Urinary bladder (tissue), 4 donors: ENCODE measurements around the gene NF1. TPM values are rescaled to one million over a fixed set of nuclear protein-coding genes. Genes with fewer than 3 reads are reported as not detected.
"Not testable (repeated sequence)": the region's sequence is repeated elsewhere in the genome, so short reads cannot be mapped to it uniquely, and the experiment has no call there.

ENCODE experiments used
- DNase-seq: peaks from one replicate; pipeline ENCODE4 v3.0.0-alpha.2; 2015; ENCODE audit errors: extremely low spot score
- H3K27ac ChIP-seq: one replicate; pipeline ENCODE4 v1.5.1; 2013; ENCODE audit warnings: low read depth, mild to moderate bottlenecking, moderate library complexity
- H3K36me3 ChIP-seq: one replicate; pipeline ENCODE4 v1.6.1; 2013; ENCODE audit warnings: mild to moderate bottlenecking, moderate library complexity; ENCODE audit not compliant: insufficient read depth
- H3K4me1 ChIP-seq: one replicate; pipeline ENCODE4 v1.6.1; 2013; ENCODE audit warnings: mild to moderate bottlenecking, moderate library complexity; ENCODE audit not compliant: insufficient read depth
- H3K4me3 ChIP-seq: one replicate; pipeline ENCODE4 v1.5.1; 2013; ENCODE audit warnings: low read depth, low read length
- WGBS: extraction: QIAGEN DNeasy Blood & Tissue Kit; methylation state at CpG from one replicate; pipeline ENCODE4 v1.1.7; 2013; 5-methylcytosine and 5-hydroxymethylcytosine counted together
- polyA plus RNA-seq: library from polyadenylated mRNA; stranded (reverse); fragments of 200-250 nt; gene quantifications from one replicate; pipeline ENCODE4 v1.2.3, GENCODE V29; 2013
- total RNA-seq: library from RNA; depleted of rRNA; stranded (reverse); fragments of >200 nt; gene quantifications from one replicate; pipeline ENCODE4 v1.2.3, GENCODE V29; 2014
- donor health status: healthy with polysubstance abuse.
- donor health status: healthy.

The NF1 gene
- total and polyA plus RNA-seq, 2 donors: 12.2 to 135 TPM

DNA sequence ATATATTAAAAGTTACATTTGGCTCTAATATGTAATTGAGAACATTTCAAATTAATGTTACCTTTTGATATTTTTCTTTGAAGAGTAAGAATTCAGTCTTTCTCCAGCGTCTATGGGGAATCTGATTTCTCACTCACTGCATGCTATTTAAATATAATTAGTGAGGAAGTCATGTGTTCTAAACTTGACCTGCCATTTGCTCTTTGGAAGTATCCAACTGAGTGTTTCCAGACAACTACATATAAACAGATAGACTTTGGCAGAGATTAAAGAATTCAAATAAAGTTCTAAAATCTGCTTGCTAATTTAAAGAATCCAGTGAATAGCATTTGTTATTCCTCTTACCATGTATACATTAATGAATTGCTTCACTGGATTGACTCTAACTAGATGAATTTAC, 178.7 kb downstream of the NF1 start:
- Histone ChIP-seq H3K4me1 (no peaks in the 10 kb centered on the region), H3K27ac (no peak overlapping the region), H3K36me3 (no peaks in the 10 kb centered on the region), H3K4me3 (no peak overlapping the region)
- WGBS: 49% methylated on average over 1 of the region's 1 CpG
- DNase-seq: no peak

DNA sequence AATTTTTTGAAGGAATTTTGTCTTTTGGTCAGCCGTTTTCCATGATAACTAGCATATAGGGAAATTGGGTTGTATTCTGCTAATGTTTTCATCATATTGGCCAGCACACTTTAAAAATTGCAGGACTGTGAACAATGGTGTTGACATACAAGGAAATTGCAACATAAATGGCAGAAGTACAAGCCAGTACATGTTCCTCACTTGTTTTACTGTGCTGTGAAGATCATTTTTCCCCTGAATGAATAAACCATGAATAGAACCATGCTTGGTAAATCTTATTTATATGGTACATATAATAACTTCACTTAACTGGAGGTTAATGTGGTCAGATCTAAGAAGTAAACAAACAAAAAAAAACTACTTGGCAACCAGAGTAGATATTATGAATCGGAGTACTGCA, 179.5 kb downstream of the NF1 start:
- H3K4me1 ChIP-seq: no peaks in the 10 kb centered on the region
- no peak for DNase-seq
- no peak overlapping the region for H3K4me3 ChIP-seq
- no peak overlapping the region for H3K27ac ChIP-seq
- no peaks in the 10 kb centered on the region for H3K36me3 ChIP-seq
- WGBS: 69% methylated on average over 2 of the region's 2 CpGs

DNA sequence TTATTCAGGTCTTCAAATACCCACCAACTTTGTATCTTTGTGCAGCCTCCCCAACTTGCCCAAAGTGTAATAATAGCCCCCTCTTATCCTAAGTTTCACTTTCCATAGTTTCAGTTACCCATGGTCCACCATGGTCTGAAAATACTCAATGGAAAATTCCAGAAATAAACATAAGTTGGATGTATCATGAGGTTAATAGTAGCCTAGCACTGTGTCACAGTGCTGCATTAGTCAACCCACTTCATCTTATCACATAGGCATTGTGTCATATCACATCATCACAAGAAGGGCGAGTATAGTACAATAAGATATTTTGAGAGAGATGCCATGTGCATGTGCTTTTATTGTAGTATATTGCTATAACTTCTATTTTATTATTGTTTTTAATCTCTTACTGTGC, 180.3 kb downstream of the NF1 start:
- no peak for DNase-seq
- H3K4me3 ChIP-seq: no peak overlapping the region
- 93% methylated on average over 1 of the region's 1 CpG for WGBS
- H3K27ac ChIP-seq: no peak overlapping the region
- H3K4me1 ChIP-seq: no peaks in the 10 kb centered on the region
- H3K36me3 ChIP-seq: no peaks in the 10 kb centered on the region

DNA sequence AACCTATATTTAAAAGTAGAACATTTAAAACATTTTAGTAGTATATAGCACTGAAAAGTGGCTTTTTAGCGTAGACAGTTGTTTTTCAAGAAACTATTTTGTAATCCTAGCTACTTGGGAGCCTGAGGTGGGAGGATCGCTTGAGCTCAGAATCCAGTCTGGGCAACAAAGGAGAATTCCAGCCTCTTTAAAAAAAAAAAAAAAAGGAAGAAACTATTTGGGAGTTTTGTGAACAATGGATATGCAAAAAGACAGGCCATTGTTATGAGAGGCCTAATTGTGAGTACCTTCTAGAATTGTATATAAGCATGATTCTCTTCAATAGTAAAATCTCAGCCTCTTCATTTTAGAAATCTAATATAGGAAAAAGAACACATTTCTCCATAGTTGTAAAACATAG, 184.6 kb downstream of the NF1 start:
- Histone ChIP-seq H3K36me3 (no peaks in the 10 kb centered on the region), H3K4me3 (no peak overlapping the region), H3K4me1 (no peaks in the 10 kb centered on the region), H3K27ac (no peak overlapping the region)
- 98% methylated on average over 2 of the region's 2 CpGs for WGBS
- no peak for DNase-seq

DNA sequence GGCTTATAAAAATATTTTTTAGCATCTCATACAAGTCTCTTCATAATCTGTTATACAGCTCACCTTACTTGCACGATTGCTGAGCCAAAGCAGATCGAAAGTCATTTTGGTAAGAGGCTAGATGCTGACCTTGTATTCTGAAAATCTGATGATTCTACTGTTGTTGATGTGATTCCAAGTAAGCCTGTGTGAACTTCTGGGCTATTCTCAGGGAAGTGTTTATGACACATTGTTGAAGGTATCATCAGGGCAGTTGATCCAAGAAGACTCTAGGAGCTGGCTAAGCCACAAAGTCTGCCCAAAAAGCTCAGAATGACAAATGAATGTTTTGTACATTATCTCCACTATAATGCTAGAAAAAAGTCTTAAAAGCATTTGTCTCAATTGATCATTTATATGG, 186.3 kb downstream of the NF1 start:
- Histone ChIP-seq H3K4me3 (no peak overlapping the region), H3K27ac (no peak overlapping the region), H3K4me1 (no peaks in the 10 kb centered on the region), H3K36me3 (no peaks in the 10 kb centered on the region)
- 95% methylated on average over 2 of the region's 2 CpGs for WGBS
- DNase-seq: no peak

DNA sequence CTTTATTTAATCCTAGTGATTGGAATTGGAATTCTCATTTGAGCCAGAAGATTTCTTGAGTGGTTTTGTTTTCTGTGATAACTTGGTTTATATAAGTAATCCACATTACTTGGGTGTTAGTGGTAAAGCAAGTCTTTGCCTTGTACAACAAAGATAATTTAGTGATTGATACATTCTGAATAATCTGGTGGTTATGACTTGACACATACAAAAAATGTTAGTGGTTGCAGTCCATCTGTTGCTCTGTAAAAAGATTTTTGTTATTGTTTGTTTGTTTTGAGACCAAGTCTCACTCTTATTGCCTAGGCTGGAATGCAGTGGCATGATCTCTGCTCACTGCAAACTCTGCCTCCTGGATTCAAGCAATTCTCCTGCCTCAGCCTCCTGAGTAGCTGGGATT, 189.1 kb downstream of the NF1 start:
- Histone ChIP-seq H3K4me3 (no peak overlapping the region), H3K27ac (no peak overlapping the region), H3K4me1 (no peaks in the 10 kb centered on the region), H3K36me3 (no peaks in the 10 kb centered on the region)
- DNase-seq: no peak

DNA sequence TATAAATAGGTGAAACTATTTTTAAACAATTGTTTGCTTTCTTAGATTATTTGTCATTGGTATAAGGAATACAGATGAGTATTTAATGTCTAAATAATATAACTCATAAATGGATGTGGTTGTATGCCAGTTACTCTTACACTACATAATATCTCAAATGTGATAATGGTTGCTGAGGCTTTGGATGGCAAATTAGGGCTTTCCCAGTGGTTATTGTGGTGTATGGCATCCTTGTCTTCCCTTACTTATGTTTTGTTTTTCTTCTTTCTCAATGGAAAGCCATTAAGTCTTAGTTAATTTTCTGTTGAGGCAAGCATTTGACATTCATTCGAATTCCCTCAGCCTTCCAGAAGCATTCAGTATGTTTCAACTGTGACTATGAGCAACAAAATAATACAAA, 191.8 kb downstream of the NF1 start:
- no peak for DNase-seq
- Histone ChIP-seq H3K27ac (no peak overlapping the region), H3K4me3 (no peak overlapping the region), H3K4me1 (no peaks in the 10 kb centered on the region), H3K36me3 (no peaks in the 10 kb centered on the region)
- 96% methylated on average over 1 of the region's 1 CpG for WGBS

DNA sequence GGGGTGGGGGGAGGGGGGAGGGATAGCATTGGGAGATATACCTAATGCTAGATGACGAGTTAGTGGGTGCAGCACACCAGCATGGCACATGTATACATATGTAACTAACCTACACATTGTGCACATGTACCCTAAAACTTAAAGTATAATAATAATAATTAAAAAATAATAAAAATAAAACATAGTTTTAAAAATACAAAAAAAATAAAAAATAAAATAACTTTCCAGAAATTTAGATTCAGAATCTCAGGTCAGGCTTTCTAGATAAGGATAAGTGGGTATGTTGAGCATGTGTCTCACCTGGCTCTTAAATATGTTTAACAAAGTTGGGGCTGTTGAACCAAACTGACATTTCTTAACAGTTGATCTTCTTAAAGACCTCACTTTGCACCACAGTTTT, 193.2 kb downstream of the NF1 start:
- H3K4me1 ChIP-seq, H3K4me3 ChIP-seq, H3K27ac ChIP-seq, H3K36me3 ChIP-seq, DNase-seq: not testable (repeated sequence)
- WGBS: 75% methylated on average over 1 of the region's 1 CpG

DNA sequence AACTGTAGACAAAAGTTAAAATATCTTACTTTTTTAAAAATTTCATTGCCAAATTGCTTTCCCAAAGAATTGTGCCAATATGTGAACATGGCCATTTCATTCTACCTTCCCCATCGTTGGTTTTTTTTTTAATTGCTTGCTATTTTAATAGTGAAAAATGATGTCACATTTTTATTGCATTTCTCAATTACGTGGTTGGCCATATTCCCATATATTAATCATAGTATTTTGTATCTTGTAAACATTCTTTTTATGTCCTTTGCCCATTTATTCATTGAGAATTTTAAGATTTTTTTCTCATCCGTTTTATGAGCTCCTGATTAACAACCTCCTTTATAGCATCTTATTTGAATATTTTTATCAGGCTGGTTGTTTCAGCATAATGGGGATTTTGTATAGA, 195.0 kb downstream of the NF1 start:
- no peak for DNase-seq
- WGBS: 50% methylated on average over 3 of the region's 3 CpGs
- Histone ChIP-seq H3K27ac (no peak overlapping the region), H3K36me3 (no peaks in the 10 kb centered on the region), H3K4me3 (no peak overlapping the region), H3K4me1 (no peaks in the 10 kb centered on the region)

DNA sequence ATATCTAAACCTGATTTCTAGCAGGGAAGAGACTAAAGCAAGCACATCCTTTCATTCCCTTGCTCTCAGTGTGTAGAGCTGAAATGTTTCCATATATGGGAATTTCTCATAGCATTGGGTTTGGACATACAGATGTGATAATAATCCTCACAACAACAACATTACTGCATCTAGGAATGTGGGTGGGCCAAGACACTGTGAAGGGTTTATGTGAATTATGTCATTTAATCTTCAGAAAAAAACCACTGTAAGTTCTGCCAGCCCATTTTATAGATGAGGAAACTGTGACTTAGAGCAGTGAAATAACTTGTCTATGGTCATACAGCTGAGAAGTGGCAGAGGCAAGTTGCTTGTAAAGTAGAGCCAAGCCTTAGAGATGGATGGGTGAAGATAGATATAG, 197.0 kb downstream of the NF1 start:
- Histone ChIP-seq H3K27ac (no peak overlapping the region), H3K4me3 (no peak overlapping the region), H3K4me1 (no peaks in the 10 kb centered on the region), H3K36me3 (no peaks in the 10 kb centered on the region)
- DNase-seq: no peak

DNA sequence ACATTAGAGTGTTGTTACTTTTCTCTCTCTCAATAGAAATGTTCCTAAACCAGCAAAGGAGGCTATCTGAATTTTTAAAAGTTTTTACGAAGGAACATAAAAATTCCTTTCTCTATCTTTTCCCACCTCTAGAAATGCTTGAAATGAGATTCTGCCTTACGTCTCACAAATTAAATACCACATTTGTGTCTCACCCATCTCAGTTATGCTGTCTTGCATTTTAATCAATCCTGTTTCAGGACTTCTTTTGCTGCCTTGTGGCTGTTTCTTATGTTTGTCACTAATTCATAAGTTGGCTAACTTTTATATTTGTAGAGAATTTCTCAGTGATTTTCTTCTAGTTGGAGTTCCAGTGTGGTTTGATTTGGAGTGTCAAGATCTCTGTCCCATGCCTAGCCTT, 198.8 kb downstream of the NF1 start:
- Histone ChIP-seq H3K36me3 (no peaks in the 10 kb centered on the region), H3K27ac (no peak overlapping the region), H3K4me3 (no peak overlapping the region), H3K4me1 (no peaks in the 10 kb centered on the region)
- WGBS: 89% methylated on average over 2 of the region's 2 CpGs
- no peak for DNase-seq

DNA sequence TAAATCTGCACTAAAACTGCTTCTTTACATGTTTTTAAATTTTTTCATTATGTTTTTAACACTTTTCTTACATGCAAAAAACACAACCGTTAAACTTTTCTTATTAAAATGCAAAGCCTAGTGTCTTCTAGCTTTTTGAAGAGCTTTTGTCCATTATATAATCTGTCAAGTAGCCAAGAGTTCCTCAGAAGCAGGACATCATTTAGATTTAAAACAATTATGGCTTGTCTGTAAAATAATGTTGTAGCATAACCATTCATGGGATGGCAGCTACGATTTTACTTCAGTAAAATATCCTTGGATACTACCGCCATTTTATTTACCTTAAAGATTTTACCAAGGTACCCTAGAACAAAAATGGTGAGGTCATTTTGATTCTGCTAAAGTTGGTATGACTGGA, 199.5 kb downstream of the NF1 start:
- H3K27ac ChIP-seq: no peak overlapping the region
- H3K36me3 ChIP-seq: no peaks in the 10 kb centered on the region
- no peaks in the 10 kb centered on the region for H3K4me1 ChIP-seq
- H3K4me3 ChIP-seq: no peak overlapping the region
- 89% methylated on average over 3 of the region's 3 CpGs for WGBS
- no peak for DNase-seq

DNA sequence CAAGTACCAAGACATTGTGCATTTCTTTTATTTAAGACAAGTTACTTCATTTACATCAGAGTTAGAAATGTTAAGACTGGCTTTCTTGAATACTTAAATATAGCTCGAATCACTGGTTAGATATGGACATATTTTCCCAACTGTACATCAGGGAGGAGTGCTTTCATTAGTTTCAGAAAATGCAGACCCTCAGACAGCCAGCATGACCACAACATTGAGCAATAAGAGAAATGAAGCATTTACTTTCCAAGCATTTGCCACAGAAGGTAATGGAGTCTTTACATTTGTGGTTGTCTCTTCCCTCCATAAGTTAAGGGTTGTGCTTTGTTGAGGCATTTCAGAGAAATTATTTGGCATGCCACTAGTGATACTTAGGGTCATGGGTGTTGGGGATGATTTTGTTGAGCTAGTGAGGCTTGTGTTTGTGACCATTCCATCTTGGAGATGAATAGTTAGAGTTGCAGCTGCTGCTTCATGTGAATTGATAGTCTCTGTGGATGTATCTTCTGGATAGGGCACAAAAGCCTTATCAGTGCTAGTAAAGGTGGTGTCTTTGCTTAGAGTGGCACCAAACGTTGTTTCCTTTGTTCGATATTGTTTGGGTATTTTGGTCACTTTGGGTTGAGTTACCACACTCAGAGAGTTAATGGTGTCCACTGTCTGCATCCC, 200.2 kb downstream of the NF1 start:
- WGBS: 85% methylated on average over 3 of the region's 3 CpGs
- H3K27ac ChIP-seq: no peak overlapping the region

DNA sequence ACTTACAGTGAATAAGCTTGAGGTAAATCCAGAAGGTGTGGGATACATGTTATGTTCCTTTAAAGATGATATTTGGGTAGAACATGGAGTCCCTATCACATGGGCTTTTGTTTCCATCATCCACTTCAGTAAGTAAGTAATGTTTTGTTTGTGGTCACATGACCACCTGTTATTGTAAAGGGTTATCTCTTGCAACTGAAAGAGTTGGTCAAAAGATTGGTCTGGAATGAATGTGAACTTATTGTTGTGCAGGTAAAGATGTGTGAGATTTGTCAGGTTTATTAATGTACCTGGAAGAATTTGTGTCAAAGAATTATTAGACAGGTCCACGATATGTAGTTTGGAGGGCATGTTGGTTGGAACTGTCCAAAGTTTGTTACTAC, 200.7 kb downstream of the NF1 start:
- Histone ChIP-seq H3K36me3 (no peaks in the 10 kb centered on the region), H3K27ac (no peak overlapping the region), H3K4me3 (no peak overlapping the region), H3K4me1 (no peaks in the 10 kb centered on the region)
- 82% methylated on average over 1 of the region's 1 CpG for WGBS
- DNase-seq: no peak

More for the DNA sequence above, 200.2 kb downstream of the NF1 start:
- Histone ChIP-seq H3K36me3 (no peaks in the 10 kb centered on the region), H3K4me1 (no peaks in the 10 kb centered on the region), H3K4me3 (no peak overlapping the region)
- no peak for DNase-seq

DNA sequence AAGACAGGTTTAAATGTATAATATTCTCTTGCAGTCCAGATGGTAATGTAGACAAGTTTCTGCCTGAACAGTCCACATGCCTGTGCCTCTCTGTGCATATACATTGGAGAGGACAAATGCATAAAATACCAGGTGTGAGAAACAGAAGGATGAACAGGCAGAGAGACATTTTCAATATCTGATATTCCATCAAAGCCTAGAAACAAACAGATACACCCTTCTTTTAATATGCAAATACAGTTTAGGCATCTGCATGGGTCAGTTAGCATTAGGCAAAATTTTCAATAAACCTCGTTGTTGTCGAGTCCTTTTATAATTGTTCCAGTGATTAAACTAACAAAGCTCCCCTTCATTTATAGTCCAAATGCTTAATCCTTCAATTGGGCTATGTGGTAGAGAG, 201.4 kb downstream of the NF1 start:
- no peak overlapping the region for H3K4me3 ChIP-seq
- no peaks in the 10 kb centered on the region for H3K4me1 ChIP-seq
- H3K36me3 ChIP-seq: no peaks in the 10 kb centered on the region
- no peak overlapping the region for H3K27ac ChIP-seq
- DNase-seq: no peak
- 89% methylated on average over 2 of the region's 2 CpGs for whole genome bisulfite sequencing
